Measurements from ENCODE around the gene PCYT2. TPM values are rescaled to one million over a fixed set of nuclear protein-coding genes. Genes with fewer than 3 reads are reported as not detected.
A peak's percentile ranks its signal among the peaks of the same experiment; 100 is the strongest.

PCYT2 gene
- total and polyA plus RNA-seq, 10 of the 15 experiments (the other 5 are each of a cell fraction or from before 2014, with no cell fraction given): 0.63 to 72.0 (median 45.0) TPM

- in situ Hi-C loops (cut with MboI): no loop called here
- Histone ChIP-seq H4K20me1 (ENCODE audit: control insufficient read depth, insufficient read depth) (no peaks in the 10 kb centered on the region), H3K79me2 (ENCODE audit: control insufficient read depth, insufficient read depth, low read length) (peaks cover 7% of the 10 kb centered on the region), H3K27ac (ENCODE audit: control insufficient read depth, insufficient read depth) (no peak overlapping the region), H3K9ac (ENCODE audit: control insufficient read depth, insufficient read depth, low read length) (no peak overlapping the region), H2AFZ (ENCODE audit: control insufficient read depth, low read depth, low read length) (no peak overlapping the region), H3K27me3 (replicated peaks in 1 of 2; ENCODE audit: control insufficient read depth in 2 of 2, insufficient read depth in 2 of 2, low read length in 1 of 2) (no peaks in the 10 kb centered on the region; a peak in 1 of 4 replicates), H3K9me3 (replicated peaks; ENCODE audit: control insufficient read depth, insufficient read depth, low read length) (no peaks in the 10 kb centered on the region), H3K4me3 (no peak overlapping the region), H3K4me1 (ENCODE audit: control insufficient read depth, insufficient read depth, low read length) (peaks cover 11% of the 10 kb centered on the region), H3K36me3 (ENCODE audit: control insufficient read depth in 2 of 2, insufficient read depth in 2 of 2, low read length in 1 of 2) (peaks cover 3 to 14% of the 10 kb centered on the region in 2 experiments; a peak in 3 of 4 replicates), H3K4me2 (ENCODE audit: control insufficient read depth, insufficient read depth) (no peak overlapping the region)
- FAIRE-seq (no peak), DNase-seq (ENCODE audit: low read depth, low spot score) (no peak), ATAC-seq (no peak)
- TSS peak; percentile 10 for BruUV-seq (replicated peaks)
- POLR2A ChIA-PET: no interaction called here
- SMC1A ChIA-PET (ENCODE audit: uncharacterized antibody, unreplicated experiment): no interaction called here
- RAD21 ChIA-PET (ENCODE audit: unreplicated experiment): no interaction called here
- 94% methylated on average over 19 of the region's 19 CpGs for WGBS (ENCODE audit: insufficient coverage, insufficient replicate concordance, low lambda C conversion rate, missing lambda C conversion rate)
- intact Hi-C loops (cut with micrococcal nuclease; ENCODE audit: unreplicated experiment): no loop called here
- CTCF ChIA-PET: no interaction called here
- TF ChIP-seq RELA (IDR thresholded peaks at IDR 0.05; ENCODE audit: borderline replicate concordance, partially characterized antibody) (no peak), GABPA (IDR thresholded peaks at IDR 0.05; ENCODE audit: low read depth) (no peak), CHD4 (IDR thresholded peaks at IDR 0.05) (no peak), CBFB (IDR thresholded peaks at IDR 0.05; ENCODE audit: low read depth) (no peak), SIN3A (IDR thresholded peaks at IDR 0.05; ENCODE audit: low read depth, low read length) (no peak), EP300 (IDR thresholded peaks at IDR 0.05; ENCODE audit: borderline replicate concordance in 1 of 2, control insufficient read depth in 1 of 2, low read depth in 2 of 2, low read length in 2 of 2) (no peak), POLR2AphosphoS5 (IDR thresholded peaks at IDR 0.05; ENCODE audit: low read length) (no peak), RAD51 (IDR thresholded peaks at IDR 0.05) (no peak), PAX5 (IDR thresholded peaks at IDR 0.05; ENCODE audit: borderline replicate concordance, low read depth, low read length) (no peak), SUPT20H (IDR thresholded peaks at IDR 0.05; ENCODE audit: borderline replicate concordance, control insufficient read depth, low read depth, low read length) (no peak), ZNF217 (IDR thresholded peaks at IDR 0.05) (no peak), HDAC2 (IDR thresholded peaks at IDR 0.05) (no peak), IRF3 (IDR thresholded peaks at IDR 0.05) (no peak), EZH2 (IDR thresholded peaks at IDR 0.05; ENCODE audit: borderline replicate concordance, control insufficient read depth, low read depth, low read length) (no peak), CHD2 (IDR thresholded peaks at IDR 0.05; ENCODE audit: borderline replicate concordance, low read depth, low read length) (no peak), BACH1 (IDR thresholded peaks at IDR 0.05; ENCODE audit: borderline replicate concordance) (no peak), BMI1 (IDR thresholded peaks at IDR 0.05; ENCODE audit: borderline replicate concordance) (no peak), REST (IDR thresholded peaks at IDR 0.05; ENCODE audit: low read depth, low read length) (no peak)
Measured at GRCh38 chr17:81898029-81898866, 13.0 kb downstream of the PCYT2 start.

All from GM12878 (cell line).